ENCODE results near the gene MT1G.
"Not testable (repeated sequence)": the region's sequence is repeated elsewhere in the genome, so short reads cannot be mapped to it uniquely, and the experiment has no call there.

The MT1G gene

DNA sequence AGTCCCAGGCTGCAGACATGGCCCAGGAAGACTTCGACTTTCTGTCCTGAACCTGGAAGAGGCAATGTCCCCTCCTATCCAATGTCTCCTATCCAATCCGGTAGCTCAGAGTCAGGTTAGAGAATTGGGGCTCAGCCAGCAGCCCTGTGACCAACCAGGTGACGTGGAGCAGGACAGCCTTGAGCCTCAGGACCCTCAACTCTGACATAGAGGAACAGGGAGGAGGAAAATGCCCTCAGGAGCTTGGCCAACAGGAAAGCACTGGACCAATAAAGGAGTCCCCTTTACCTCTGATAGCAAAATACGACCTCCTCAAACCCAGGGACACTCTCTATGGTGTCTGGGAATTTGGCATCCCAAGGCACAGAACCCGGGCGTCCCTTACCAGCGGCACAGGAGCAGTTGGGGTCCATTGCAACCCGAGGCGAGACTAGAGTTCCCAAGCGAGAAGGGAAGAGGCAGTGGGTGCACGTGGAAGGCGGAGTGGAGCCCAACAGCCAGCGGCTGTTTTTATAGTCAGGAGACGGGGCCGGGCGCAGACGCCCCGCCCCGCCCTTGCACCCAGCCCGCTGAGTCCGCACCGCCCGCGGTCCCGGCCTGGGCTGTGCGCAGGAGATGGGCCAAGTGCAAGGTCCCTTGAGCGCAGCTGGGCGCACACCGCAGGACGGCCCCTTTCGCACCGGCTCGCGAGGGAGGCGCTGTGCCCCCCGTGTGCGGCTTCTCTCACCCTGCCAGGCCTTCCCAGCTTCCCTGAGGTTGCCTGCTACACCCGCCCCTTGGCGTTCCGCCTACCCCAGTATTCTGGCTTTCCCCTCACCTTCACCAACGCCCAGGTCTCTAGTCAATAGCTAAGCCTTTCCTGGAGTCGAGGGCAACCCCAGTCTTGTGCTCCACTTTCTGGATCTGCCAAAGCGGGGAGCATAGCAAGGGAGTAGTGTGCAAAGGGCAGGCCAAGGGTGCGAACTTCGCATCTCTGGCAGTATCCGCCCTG is at the start of gene MT1G:
TSS of gene MT1G (minus strand) at position 485 of the 991 bp plus-strand sequence. CDS start at position 413, 72 bp downstream.
- DNase-seq: no peak

DNA sequence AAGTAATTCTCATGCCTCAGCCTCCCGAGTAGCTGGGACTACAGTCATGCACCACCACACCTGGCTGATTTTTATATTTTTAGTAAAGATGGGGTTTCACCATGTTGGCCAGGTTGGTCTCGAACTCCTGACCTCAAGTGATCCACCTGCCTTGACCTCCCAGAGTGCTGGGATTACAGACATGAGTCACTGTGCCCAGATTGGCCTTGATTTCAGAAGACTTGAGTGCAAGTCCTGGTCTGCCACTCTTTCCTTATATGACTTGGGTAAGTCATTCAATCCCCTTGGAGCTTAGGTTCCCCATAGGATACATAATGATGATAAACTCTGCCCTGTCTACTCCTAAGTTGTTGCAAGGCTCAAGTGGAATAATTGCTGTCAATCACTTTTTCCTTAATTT is 49.7 kb upstream of the MT1G start:
- not testable (repeated sequence) for DNase-seq

DNA sequence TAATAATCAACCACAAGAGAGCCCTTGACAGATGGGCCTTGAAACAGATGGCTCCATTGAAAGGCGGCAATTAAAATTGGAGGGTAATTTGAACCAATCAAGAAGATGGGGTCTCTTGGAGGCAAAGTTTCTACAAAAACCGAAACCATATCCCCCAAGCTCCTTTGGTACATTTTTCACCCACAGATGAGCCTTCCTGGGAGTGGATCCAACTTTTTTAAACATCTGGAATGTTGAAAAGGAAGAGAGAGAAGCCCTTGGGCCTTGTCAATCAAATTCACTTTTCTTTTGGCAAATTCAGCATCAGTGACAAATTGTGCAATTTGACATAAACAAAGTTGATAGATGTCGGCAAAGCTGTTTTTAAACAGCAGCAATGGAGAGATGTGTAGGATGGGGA is 48.9 kb upstream of the MT1G start:
- DNase-seq: no peak

DNA sequence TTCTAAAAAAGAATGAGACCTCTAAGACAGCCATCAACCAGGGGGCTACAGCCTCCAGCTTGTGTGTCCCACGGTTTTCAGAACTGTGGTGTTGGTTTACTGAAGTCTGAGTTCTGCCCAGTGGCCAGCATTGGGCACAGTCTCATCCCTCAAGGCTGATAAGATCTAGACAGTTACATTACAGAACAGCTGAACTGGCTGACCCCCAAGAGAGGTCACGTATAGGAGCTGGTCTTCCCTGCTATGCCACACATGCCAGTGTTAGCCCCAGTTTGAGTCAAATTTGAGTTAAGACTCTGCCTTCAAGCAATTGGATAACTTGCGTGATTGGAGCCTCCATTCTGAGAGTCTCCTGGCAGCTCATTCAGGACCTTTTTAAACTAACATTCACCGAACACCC is 47.3 kb upstream of the MT1G start:
- no peak for DNase-seq

DNA sequence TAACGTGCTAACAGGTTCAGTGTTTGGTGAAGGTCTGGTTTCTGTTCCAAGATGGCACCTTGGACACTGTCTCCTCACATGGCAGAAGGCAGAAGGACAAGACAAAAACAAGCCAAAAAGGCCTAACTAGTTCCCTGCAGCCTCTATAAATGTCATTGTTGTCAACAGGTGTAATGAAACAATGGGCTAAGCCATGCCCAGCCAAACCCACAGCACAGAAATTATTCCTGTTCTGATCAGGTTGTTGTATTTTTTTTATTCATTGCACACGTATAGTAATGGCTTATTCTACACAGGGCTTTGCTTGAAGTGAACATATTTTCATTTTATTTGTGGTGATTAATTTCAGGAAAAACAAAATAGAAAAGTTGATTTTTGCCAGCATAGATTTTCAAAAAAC is 45.9 kb upstream of the MT1G start:
- no peak for DNase-seq

DNA sequence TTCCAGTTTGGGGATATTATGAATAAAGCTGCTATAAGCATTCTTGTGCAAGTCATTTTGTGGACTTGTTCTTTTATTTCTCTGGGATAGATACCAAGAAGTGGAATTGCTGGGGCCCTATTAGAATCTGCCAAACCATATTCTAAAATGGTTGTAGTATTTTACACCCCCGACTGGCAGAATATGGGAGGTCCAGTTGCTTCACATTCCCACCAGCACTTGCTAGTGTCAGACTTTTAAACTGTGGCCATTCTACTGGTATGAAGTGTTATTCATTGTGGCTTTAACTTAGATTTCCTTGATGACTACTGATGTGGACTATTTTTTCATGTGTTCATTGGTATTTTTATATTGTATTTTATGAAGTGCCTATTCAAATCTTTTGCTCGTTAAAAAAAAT is 44.0 kb upstream of the MT1G start:
- no peak for DNase-seq

DNA sequence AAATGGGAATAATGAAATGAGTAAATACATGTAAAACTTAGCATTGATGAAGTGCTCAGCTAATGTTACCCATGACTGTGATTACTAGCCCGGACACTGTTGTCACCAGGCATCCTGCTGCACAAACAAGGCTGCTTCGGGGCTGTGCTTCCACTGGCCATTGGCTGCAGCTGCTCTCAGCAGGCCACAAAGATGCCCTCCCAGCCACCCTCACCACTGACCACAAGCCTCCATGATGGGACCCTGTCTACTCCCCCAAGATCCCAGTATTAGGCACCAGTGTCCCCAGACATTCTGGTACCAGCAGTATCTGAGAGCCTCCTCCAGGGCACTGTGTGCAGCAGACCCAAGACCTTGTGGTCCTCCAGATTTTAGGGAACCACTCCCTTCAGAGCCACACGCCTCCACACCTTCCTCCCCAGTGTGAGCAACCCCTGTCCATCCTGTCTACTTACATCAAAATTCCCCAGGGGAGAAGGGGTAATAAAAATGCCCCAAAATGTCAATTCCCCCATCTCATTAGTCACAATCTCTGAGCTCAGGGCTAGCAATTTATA is 42.4 kb upstream of the MT1G start:
- no peak for DNase-seq

DNA sequence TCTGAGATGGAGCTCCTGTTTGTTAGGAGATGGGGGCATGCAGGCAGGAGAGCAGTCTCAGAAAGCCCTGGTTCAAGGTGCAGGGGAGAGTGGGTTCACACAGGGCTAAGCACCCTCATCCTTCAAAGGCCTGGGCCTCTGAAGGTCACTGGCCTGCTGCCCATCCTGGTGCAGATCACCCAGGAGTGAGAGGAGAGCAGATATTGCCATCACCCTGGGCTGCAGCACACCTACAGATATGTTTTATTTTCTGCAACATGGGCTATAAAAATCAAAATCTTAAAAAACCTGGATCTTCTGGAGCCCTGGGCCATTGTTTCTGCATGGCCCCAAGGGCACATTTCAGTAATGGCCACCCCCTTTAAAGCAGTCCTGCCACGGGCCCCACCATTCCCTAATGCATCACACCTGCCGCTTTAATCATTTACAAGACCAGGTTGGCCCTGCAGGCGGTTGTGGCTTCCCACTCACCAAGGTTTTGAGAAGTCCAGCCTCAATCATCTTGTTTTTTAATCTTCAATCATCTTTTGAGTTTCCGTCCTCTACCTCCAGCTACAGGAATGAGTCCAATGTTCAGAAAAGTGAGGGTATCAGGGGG is 41.7 kb upstream of the MT1G start:
- no peak for DNase-seq

DNA sequence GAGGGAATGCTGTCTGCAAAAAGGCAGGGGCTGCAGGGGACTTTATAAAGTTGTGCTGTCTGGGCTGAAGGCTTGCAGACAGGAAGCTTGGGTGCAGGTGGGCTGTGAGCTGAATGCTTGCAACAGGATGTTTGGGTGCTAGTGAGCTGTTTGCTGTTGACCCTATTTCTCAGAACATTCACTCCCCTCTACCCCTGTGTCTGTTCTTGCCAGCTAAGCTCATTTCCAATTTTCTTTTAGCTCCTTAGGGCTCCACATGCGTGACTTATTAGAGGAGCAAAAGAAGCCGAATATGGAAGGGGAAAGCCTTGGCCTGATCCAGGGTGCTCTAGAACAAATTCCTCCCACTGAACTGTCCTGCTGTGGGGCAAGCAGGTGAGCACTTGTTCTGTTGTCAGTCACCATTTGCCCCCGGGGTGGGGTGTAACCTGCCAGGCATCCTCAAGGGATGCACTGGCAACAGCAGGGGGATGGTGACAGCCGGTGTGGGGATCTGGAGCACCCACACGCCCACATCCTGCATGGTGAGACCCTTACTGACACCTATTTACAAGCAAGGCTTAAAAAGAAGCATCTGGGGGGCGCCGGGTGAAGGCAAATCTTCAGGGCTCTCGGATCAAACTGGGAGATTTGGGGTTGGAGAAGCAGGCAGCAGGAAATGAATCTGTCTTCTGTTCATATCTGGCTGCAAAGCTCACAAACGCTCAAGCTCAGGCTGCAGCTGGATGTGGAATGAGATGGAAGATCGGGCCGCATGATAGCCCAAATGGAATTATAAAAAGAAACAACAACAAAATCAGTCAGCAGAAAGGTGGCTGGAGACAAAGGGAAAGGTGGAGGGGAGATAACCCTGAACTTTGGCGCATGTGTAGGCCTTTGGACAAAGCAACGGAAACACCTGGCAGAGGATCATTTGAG is 40.9 kb upstream of the MT1G start:
- no peak for DNase-seq

DNA sequence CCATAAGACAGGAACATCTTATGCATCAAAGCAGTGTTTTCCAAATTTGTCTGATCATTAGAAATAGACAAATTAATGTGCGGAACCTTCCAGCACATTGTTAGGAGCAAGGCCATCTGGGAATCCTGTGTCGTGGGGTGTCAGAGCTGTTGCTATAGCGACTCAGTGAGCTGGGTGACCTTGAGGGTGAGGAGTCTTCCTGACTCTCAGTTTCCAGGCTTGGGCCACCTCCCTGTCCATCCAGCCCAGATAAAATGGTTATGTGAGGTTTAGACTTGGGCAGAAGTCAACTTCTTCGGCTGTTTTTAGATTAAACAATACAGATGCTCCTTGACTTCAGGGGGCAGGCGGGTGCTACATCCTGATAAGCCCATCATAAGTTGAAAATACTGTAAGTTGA is 35.0 kb upstream of the MT1G start:
- no peak for DNase-seq

DNA sequence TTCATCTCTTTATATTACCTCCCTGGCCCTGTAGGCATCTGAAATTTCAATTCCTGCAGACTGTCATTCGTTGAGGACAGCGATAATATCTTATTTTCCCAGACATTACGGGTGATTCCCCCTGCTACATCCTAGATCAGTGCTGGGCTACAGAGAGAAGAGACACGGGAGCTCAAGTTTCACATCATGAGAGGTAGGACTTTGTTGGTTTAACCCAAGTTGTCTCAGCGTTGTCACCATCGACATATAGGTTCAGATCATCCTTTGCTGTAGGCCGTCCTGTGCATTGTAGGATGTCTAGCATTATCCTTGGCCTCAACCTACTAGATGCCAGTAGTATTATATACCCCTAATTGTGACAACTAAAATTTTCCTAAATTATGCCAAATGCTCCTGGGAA is 33.7 kb upstream of the MT1G start:
- no peak for DNase-seq

DNA sequence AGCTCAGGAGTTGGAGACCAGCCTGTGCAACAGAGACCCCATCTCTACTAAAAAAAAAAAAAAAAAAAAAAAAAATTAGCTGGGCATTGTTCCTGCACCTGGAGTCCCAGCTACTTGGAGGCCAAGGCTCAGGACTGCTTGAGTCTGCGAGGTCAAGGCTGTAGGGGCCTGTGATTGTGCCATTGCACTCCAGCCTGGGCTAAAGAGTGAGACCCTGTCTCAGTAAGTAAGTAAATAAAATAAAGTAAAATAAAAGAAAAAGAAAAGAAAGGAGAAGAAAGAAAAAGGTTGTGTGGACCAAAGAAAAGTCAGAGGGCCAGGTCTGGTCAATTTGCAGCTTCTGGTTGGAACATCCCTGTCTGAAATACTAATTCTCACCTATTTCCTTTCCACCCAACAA is 32.8 kb upstream of the MT1G start:
- no peak for DNase-seq

DNA sequence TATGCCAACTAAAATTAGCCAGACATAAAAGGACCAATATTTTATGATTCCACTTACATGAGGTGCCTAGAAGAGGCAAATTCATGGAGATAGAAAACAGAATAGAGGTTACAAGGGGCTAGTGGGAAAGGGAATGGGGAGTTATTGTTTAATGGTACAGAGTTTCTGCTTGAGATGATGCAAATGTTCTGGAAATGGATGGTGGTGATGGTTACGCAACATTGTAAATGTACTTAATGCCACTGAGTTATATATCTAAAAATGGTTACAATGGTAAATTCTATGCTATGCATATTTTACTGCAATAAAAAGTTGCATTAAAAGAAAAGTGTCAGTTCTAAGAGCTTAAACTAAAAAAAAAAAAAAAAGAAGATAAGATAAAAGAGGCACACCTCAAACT is 32.3 kb upstream of the MT1G start:
- no peak for DNase-seq

DNA sequence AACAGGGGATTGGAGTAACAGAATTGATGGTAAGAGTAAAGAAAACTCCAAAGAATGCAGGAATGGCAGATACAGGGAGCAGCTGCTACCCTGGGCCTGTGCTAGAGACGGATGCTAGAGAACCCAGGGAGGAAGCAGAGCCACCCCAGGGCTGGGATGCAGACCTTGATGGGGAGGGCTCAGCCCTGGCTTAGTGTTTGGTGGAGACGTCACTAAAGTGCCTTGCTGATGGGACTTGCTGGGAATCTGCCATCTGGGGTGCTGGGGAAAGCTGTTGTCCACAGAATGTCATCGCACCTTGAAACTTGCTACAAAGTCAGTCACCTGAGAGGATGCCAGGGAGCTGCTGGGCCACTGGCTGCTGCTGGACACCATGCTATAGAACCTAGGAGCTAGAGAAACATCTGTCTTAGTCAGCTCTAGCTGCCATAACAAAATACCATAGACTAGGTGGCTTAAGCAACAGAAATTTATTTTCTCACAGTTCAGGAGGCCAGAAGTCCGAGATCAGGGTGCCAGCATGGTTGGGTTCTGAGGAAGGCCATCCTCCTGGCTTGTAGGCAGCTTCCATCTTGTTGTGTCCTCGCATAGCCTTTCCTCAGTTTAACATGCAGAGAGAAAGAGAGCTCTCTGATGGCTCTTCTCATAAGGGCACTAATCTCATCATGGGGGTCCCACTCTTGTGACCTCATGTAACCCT is 29.7 kb upstream of the MT1G start:
- no peak for DNase-seq

DNA sequence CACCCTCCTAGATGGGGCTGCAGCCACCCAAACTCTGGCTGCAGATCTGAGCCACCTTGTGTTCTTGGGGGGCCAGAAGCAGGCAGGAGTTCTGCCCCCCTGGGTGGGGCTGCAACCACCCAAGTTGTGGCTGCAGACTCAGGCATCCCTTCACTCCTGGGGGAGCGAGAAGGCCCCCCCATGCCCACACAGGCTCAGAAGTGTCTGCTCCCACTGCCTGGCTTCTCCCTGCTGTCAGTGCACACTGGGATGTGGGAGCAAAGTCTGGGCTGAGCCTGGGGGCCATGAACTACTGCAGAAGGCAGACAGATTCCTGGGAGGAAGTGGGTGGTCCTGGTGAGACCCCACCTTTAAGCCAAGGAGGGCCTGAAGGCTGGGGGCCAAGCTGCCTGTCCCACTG is 27.4 kb upstream of the MT1G start:
- DNase-seq: no peak

DNA sequence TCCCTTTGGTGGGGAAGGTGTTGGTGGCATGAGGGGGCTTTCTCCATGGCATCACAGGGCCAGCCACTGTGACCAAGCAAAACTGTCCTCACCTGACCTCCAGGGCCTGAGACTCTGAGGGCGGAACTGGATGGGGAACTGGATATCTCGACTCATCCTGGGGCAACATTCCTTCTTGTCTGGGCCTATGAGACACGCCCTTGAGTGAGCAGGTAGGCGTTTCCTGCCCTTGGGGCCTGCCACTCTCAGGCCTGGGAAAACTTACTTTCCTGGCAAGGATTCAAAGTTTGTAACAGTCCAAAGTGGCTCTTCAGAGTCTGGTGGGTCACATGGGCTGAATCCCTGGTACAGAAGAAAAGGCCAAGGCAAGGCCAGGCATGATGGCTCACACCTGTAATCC is 24.0 kb upstream of the MT1G start:
- DNase-seq: no peak

DNA sequence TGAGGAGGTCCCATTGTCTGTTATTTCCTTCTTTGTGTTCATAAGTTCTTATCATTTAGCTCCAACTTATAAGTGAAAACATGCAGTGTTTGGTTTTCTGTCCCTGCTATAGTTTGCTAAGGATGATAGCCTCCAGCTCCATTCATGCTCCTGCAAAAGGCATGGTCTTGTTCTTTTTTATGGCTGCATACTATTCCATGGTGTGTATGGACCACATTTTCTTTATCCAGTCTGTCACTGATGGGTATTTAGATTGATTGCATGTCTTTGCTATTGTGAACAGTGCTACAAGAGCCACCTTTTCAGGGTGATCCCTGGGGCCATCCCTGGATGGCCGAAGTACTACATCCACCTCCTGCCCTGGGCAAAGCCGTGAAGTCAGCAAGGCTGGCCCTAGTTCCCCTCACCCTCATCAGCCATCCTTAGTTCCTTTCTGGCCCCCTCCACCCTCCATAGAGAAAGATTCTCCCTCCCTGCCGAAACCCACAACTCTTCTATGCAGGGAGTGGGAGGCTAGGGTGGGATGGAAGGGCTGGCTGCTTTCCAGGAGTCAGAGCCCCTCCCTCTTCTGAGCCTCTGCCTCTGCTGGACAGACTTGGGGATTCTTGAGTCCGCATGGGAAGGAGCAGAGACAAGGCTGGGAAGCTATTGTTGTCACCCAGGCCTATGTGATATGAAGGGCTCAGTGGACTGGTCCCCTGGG is 22.7 kb upstream of the MT1G start:
- no peak for DNase-seq

DNA sequence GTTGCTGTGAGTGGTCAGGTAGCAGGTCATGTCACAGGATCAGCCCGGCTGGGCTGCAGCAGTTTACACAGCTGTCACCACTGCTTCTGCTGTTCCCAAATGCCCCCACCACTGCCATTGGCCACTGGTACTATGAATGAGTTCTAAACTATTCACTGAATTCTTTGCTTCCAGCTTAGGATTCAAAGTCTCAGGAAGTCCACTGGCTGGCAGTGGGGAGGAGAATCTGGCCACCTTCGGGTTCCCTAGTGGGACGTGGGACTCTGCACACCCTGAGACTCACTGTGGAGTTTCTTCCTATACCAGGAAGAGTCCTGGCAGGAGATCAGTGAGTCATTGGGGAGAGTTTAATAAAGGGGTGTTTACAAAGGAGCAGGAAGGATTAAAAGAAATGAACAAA is 21.3 kb upstream of the MT1G start:
- DNase-seq: no peak

DNA sequence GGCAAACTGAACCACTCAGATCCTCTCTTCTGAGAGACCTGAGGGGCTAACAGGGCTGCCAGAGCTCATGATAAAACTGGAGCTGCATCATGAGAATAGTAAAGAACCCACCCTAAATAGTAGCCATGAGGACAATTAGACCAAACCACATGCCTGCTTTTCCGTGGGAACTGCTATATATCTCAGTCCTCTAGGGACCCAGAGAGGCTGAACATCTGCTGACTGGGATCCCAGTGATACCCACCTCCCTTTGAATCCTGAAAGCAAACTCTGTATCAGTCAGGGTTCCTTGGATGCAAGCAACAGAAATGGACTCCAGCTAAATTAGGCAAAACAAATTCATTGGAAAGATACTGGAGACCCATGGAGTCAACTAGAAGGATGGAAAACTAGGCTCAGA is 20.9 kb upstream of the MT1G start:
- no peak for DNase-seq

DNA sequence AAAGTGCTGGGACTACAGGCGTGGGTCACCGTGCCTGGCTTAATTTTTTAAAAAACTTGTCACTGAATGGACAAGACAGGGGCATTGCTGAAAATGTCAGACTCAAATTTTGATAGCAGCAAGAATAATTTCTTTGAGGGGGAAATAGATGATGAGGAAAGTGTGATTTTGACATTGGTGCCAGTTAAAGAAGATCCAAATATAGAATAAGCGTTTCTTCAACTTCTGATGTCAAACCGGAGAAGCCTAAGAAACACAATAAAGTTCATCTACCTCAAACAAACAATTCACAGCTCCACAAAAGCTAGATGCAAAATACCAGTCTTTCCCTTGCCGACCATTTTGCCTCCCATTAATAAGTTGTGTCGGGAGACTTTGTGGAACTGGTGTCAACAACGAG is 18.9 kb upstream of the MT1G start:
- DNase-seq: no peak

DNA sequence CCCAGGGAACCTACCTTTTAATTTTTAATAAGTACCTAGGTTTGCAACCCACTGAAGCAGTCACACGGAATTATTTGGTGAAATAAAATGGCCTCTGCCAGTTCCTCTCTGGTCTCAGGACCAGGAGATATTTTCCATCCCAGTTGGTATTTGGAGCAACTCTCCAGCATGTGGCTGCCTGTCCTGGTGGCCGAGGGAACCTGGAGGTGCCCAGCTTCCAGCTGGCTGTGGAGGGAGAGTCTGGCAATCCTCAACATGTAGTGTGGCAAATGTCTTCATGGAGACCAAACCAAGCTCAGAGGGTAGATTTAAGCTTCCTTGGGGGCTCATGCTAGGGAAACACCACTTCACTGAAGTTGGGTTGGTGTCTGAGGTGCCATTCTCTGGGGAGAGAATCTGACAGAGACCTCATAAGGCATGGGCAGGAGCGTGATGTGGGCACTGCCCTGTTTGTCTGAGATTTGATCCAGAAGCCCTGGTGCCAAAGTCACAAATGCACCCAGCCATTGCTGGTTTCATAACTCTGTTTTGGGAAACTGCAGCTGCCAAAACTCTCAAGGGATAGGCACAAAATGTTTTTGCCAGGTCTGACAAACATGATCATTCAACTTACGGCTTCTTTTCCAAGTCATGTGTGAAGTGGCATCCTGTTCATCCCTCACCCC is 17.2 kb upstream of the MT1G start:
- DNase-seq: no peak
